Neuron (in vitro differentiated cells): ENCODE measurements around the gene AP1M2.
A peak's percentile ranks its signal among the peaks of the same experiment; 100 is the strongest.

Experiments
- H2AFZ ChIP-seq: one replicate; pipeline ENCODE4 v1.6.1; 2013; ENCODE audit warnings: low read depth, mild to moderate bottlenecking, inconsistent platforms, low read length, moderate library complexity
- H3K27me3 ChIP-seq: one replicate; pipeline ENCODE4 v1.6.1; 2013; ENCODE audit warnings: low read length; ENCODE audit not compliant: insufficient read depth
- H3K36me3 ChIP-seq: one replicate; pipeline ENCODE4 v1.6.1; 2013; ENCODE audit warnings: low read length; ENCODE audit not compliant: insufficient read depth
- H3K4me1 ChIP-seq: one replicate; pipeline ENCODE4 v1.6.1; 2013; ENCODE audit warnings: low read length; ENCODE audit not compliant: insufficient read depth
- H3K4me3 ChIP-seq: 2 replicates; pipeline ENCODE4 v1.5.1; 2013; ENCODE audit warnings: mild to moderate bottlenecking, low read length, moderate library complexity
- H3K9me3 ChIP-seq: one replicate; pipeline ENCODE4 v1.6.1; 2013; ENCODE audit warnings: low read length

AP1M2 gene

DNA sequence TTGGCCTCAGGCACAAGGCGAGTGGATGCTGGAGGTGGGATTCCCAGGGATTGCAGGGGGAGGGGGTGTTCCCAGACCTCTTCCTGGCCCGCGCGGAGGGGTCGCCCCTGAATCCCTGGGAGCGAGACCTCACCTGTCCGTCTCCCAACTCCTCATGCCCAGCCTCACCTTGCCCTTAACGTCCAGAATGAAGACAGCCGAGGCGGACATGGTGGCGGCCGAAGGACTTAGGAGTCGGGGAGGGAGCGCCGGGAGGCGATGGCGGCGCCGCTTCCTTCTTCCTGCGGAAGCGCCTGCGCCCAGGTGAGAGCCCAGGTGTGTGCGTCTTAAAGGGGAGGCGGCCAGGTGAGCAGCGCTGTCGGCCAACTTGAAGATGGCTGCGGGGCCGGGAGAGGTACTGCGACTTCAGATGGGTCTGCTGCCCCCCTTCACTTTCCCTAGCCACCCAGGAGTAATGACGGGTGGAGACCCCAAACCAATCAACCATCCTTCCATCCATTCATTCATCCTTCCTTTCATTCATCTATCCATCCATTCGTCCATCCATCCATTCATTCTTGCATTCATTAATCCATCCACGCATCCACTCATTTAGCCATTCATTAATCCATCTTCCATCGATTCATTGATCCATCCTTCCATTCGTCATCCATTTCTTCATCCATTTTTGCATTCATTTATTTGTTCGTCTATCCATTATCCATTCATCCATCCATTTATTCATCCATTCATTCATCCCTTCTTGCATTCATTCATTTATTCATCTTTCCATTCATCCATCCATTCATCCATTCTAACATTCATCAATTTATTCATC lies at the start of gene AP1M2:
Gene AP1M2 (minus strand): TSS at position 291 of the 817 bp plus-strand sequence. CDS start 81 bp downstream, at position 210.
- Histone ChIP-seq H3K36me3 (no peaks in the 10 kb centered on the region), H3K4me3 (no peak within 1 kb of the TSS), H3K9me3 (no peaks in the 10 kb centered on the region), H3K4me1 (no peaks in the 10 kb centered on the region), H2AFZ (no peak within 1 kb of the TSS), H3K27me3 (peaks cover 19% of the 10 kb centered on the region)

DNA sequence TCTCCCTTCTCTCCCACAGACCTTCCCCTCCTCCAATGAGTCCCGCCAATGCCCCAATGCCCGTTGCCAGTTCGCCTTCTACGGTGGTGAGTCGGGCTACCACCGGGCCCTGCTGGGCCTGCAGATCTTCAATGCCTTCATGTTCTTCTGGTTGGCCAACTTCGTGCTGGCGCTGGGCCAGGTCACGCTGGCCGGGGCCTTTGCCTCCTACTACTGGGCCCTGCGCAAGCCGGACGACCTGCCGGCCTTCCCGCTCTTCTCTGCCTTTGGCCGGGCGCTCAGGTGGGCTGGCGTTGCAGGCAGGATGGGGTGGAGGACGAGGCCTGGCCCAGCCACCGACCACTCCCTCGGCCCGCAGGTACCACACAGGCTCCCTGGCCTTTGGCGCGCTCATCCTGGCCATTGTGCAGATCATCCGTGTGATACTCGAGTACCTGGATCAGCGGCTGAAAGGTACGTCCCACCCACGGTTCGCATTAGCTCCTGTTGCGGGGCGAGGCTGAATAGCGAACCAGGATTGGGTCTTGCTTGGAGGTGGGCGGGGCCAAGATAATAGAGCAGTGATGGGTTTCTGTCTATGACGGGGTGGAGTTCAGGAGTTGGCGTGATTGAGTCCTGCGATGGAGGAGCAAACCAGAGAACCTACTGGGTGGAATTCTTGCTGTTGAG lies 49.3 kb upstream of the AP1M2 start:
- H2AFZ ChIP-seq, result no peak overlapping the region
- H3K27me3 ChIP-seq, result no peaks in the 10 kb centered on the region
- H3K9me3 ChIP-seq, result no peaks in the 10 kb centered on the region
- H3K4me3 ChIP-seq, result no peak overlapping the region
- peaks cover 1% of the 10 kb centered on the region for H3K4me1 ChIP-seq
- H3K36me3 ChIP-seq, result peaks cover 91% of the 10 kb centered on the region

DNA sequence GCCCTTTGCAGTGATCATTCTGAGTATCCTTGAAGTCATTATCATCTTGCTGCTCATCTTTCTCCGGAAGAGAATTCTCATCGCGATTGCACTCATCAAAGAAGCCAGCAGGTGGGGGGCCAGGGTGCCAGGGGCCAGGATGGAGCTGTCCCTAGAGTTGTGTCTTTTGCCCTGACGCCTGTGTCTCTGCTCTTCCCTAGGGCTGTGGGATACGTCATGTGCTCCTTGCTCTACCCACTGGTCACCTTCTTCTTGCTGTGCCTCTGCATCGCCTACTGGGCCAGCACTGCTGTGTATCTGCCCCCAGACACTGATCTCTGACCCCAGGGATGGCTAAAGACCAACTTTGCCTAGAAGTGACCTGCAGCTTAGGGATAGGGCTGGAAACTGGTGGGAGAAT lies 47.9 kb upstream of the AP1M2 start:
- Histone ChIP-seq H3K36me3 (peaks cover 86% of the 10 kb centered on the region), H2AFZ (no peak overlapping the region), H3K9me3 (no peaks in the 10 kb centered on the region), H3K4me3 (no peak overlapping the region), H3K27me3 (no peaks in the 10 kb centered on the region), H3K4me1 (peaks cover 4% of the 10 kb centered on the region)

GRCh38 chr19:10634430-10634829 lies 47.3 kb upstream of the AP1M2 start:
- no peaks in the 10 kb centered on the region for H3K9me3 ChIP-seq
- H3K4me1 ChIP-seq, result peaks cover 4% of the 10 kb centered on the region
- no peak overlapping the region for H3K4me3 ChIP-seq
- H2AFZ ChIP-seq, result no peak overlapping the region
- no peaks in the 10 kb centered on the region for H3K27me3 ChIP-seq
- H3K36me3 ChIP-seq, result peaks cover 85% of the 10 kb centered on the region

- Histone ChIP-seq H3K36me3 (peaks cover 81% of the 10 kb centered on the region), H3K4me3 (no peak overlapping the region)
These were observed 44.8 kb upstream of the AP1M2 start for GRCh38 chr19:10631874-10632273.

DNA sequence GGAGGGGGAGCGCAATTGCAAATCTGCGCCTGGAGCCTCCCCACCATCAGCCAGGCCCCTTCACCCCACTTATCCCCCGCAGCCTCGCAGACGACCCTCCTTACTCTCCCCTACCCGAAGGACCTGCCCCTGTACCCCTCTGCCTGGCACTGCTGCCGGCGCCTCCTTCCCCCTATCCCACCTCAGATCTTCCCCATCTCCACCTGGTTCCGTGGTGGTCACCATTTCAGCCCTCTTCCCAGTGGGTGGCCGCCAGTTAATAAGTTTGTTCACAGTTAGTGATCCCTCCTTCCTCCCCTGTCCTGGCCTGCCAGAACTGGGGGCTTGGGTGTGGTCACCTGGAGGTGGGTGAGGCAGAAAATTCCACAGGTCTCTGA lies 38.6 kb upstream of the AP1M2 start:
- H3K4me3 ChIP-seq, result peak overlapping the region; percentile 95
- H3K4me1 ChIP-seq, result peaks cover 33% of the 10 kb centered on the region
- H3K36me3 ChIP-seq, result peaks cover 32% of the 10 kb centered on the region
- no peak overlapping the region for H2AFZ ChIP-seq
- no peaks in the 10 kb centered on the region for H3K27me3 ChIP-seq
- peaks cover 2% of the 10 kb centered on the region for H3K9me3 ChIP-seq

More at GRCh38 chr19:10631874-10632273, 44.8 kb upstream of the AP1M2 start:
- Histone ChIP-seq H3K4me1 (peaks cover 20% of the 10 kb centered on the region), H2AFZ (no peak overlapping the region), H3K9me3 (no peaks in the 10 kb centered on the region), H3K27me3 (no peaks in the 10 kb centered on the region)

DNA sequence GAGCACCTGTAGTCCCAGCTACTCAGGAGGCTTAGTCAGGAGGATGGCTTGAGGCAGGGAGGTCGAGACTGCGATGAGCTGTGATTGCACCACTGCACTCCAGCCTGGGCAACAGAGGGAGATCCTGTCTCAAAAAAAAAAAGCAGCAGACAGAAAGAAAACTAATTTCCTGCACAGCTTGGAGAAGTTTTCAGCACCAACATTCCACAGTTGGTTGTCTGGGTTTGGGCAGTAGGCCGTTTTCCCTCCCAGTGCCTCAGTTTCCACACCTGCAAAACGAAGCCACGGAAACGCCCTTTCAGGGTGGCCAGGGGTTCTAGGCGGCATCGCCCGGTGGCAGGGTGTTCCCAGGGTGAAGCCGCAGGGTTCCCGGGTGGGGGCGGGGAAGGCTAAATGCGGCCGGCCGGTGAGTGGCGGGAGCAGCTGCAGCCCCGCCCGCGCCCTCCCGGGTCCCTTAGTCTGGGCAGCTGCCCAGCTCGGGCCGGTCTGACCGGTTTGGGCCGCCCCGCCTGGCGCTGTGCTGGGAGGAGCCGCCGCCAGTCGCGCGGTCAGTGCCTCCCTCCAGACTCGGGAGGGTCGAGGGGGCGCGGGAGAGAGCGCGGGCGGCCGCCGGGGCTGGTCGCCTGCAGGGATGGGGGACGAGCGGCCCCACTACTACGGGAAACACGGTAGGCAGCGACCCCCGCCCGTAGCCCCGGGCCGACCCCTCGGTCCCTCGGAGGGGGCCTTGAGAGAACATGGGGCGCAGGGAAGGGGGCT lies 38.1 kb upstream of the AP1M2 start, which contains the start of gene SLC44A2:
Gene SLC44A2 (plus strand): TSS at position 551 of the 759 bp plus-strand sequence. CDS start 81 bp downstream, at position 632.
- H3K4me3 ChIP-seq, result peak within 1 kb of the TSS; percentile 95
- H3K4me1 ChIP-seq, result peaks cover 33% of the 10 kb centered on the region
- peaks cover 32% of the 10 kb centered on the region for H3K36me3 ChIP-seq
- H3K27me3 ChIP-seq, result no peaks in the 10 kb centered on the region
- no peak within 1 kb of the TSS for H2AFZ ChIP-seq
- H3K9me3 ChIP-seq, result peaks cover 2% of the 10 kb centered on the region

- Histone ChIP-seq H2AFZ (no peak overlapping the region), H3K4me1 (peaks cover 33% of the 10 kb centered on the region), H3K27me3 (no peaks in the 10 kb centered on the region), H3K4me3 (peak overlapping the region; percentile 95), H3K9me3 (peaks cover 2% of the 10 kb centered on the region), H3K36me3 (peaks cover 27% of the 10 kb centered on the region)
These were observed 37.5 kb upstream of the AP1M2 start for GRCh38 chr19:10624585-10624984.

DNA sequence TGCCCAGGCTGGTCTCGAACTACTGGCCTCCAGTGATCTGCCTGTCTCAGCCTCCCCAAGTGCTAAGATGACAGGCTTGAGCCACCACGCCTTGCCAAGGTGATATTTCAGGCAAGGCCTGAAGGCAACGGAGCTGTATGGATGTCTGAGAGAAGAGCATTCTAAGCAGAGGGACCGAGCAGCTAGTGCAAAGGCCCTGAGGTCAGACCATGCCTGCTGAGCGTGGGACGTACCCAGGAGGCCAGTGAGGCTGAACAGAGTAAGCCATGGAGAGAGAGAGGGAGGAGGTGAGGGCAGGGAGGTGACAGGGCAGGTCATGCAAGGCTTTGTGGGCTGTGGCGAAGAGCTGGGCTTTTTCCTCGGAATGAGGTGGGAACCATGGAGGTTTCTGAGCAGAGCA lies 34.9 kb upstream of the AP1M2 start:
- peaks cover 2% of the 10 kb centered on the region for H3K9me3 ChIP-seq
- peaks cover 17% of the 10 kb centered on the region for H3K4me1 ChIP-seq
- no peak overlapping the region for H2AFZ ChIP-seq
- H3K27me3 ChIP-seq, result no peaks in the 10 kb centered on the region
- H3K36me3 ChIP-seq, result peaks cover 7% of the 10 kb centered on the region
- no peak overlapping the region for H3K4me3 ChIP-seq

- Histone ChIP-seq H3K27me3 (no peaks in the 10 kb centered on the region), H2AFZ (no peak overlapping the region), H3K4me1 (peaks cover 9% of the 10 kb centered on the region), H3K36me3 (peaks cover 4% of the 10 kb centered on the region), H3K4me3 (no peak overlapping the region), H3K9me3 (peaks cover 2% of the 10 kb centered on the region)
These were observed 33.7 kb upstream of the AP1M2 start for GRCh38 chr19:10620786-10621185.

- Histone ChIP-seq H3K9me3 (peaks cover 4% of the 10 kb centered on the region), H2AFZ (no peak overlapping the region), H3K4me3 (no peak overlapping the region), H3K36me3 (peaks cover 4% of the 10 kb centered on the region), H3K4me1 (no peaks in the 10 kb centered on the region), H3K27me3 (no peaks in the 10 kb centered on the region)
These were observed 31.7 kb upstream of the AP1M2 start for GRCh38 chr19:10618846-10619245.

DNA sequence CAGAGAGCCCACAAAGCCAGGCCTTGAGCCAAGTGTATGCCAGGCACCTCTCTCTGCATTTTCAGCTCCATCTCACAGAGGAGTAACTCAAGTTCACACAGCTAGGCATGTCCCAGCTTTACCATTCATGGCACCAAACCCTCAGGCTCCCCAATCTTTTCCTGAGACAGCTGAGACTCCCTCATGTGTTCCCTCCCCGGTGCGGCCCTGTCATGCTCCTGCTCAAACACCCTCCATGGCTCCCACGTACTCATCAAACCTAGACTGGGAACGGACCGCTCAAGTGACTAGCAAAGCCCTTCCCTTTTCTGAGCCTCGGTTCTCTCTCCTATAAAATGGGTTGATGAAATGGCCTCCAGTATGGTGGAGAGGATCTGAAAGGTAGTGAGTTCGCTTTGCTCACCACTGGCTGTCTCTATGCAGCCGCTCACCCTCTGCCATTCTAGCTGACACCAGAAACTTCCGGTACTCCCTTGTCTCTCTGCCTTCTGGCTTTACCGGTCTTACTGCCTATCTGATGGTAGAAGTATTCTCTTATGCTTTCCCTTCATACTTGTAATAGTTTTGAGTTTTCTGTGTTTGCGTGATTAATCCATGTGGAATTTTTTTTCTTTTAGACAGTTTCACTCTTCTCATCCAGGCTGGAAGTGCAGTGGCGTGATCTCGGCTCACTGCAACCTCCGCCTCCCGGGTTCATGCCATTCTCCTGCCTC lies 30.5 kb upstream of the AP1M2 start:
- Histone ChIP-seq H3K36me3 (peaks cover 6% of the 10 kb centered on the region), H3K4me1 (no peaks in the 10 kb centered on the region)

More for the DNA sequence above, 30.5 kb upstream of the AP1M2 start:
- Histone ChIP-seq H3K4me3 (no peak overlapping the region), H3K9me3 (peaks cover 4% of the 10 kb centered on the region), H2AFZ (no peak overlapping the region), H3K27me3 (no peaks in the 10 kb centered on the region)
